H1 (cell line): ENCODE measurements around the gene MAN1C1.

Experiments used
- NRF1 ChIP-seq: IDR thresholded peaks from 2 replicates; pipeline ENCODE4 v1.6.1; 2011; ENCODE audit warnings: mild to moderate bottlenecking, low read depth, low read length, improper control_type of control experiment
- PHF8 ChIP-seq: fragments of 200-600 bp; sonication (generic); conservative IDR thresholded peaks from 2 replicates; pipeline ENCODE4 v1.7.1; 2012; ENCODE audit warnings: low read depth, mild to moderate bottlenecking, inconsistent platforms, low read length, moderate library complexity
- POLR2A ChIP-seq, 2 experiments: IDR thresholded peaks; 1 replicate in 1 of 2; 2 replicates in 1 of 2; pipeline ENCODE4 v1.6.1; 2011; ENCODE audit warnings: low read depth in 2 of 2, low read length in 2 of 2, mild to moderate bottlenecking in 2 of 2; ENCODE audit errors: control extremely low read depth in 1 of 2
- RAD21 ChIP-seq, 2 experiments: IDR thresholded peaks in 1 of 2; conservative IDR thresholded peaks in 1 of 2; 2 replicates each; pipeline ENCODE4 v1.6.1; 2011; ENCODE audit warnings: low read depth in 2 of 2, low read length in 2 of 2, improper control_type of control experiment in 1 of 2, inconsistent platforms in 1 of 2, mild to moderate bottlenecking in 1 of 2, moderate library complexity in 1 of 2
- RFX5 ChIP-seq: IDR thresholded peaks from 2 replicates; pipeline ENCODE4 v1.6.1; 2011; ENCODE audit warnings: low read depth, low read length, improper control_type of control experiment, borderline replicate concordance
- TF ChIP-seq, protein P1 (sequence below): IDR thresholded peaks from 2 replicates; pipeline ENCODE4 v1.6.1; 2012; ENCODE audit warnings: inconsistent platforms
- TF ChIP-seq, protein P2 (sequence below): IDR thresholded peaks from 2 replicates; pipeline ENCODE4 v1.6.1; 2011; ENCODE audit warnings: low read length, improper control_type of control experiment

DNA sequence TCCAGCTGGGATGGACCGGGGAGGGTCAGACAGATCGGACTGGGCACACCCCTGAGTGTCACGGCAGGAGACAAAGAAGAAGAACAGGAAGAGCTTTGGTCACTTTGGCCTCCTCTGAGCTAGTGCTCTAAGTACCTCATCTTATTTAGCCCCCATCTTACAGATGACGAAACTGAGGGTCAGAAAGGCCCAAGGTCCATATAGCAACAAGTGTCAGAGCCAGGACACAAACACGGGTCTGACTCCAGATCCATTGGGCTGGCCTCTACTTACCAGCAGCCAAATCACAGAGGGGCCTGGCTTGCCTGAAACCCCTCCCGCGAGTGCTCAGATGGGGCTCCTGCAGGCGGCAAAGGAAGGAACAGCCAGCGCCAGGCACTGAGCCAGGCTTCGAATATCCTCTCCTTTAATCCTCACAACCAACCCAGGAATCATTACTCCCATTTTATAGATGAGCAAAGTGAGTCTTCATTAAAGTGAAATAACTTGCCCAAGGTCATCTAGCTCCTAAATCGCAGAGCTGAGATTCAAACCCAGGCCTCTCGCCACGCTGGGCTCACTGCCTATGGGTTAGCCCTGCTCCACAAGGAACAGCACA lies 157.7 kb downstream of the MAN1C1 start:
- TF ChIP-seq RFX5, result no peak
- TF ChIP-seq PHF8, result no peak
- TF ChIP-seq, protein P1, sequence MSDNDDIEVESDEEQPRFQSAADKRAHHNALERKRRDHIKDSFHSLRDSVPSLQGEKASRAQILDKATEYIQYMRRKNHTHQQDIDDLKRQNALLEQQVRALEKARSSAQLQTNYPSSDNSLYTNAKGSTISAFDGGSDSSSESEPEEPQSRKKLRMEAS, result no peak
- no peak for TF ChIP-seq POLR2A (IDR thresholded peaks at IDR 0.05; ENCODE audit: control extremely low read depth in 1 of 2, low read depth in 2 of 2, low read length in 2 of 2)
- no peak for TF ChIP-seq NRF1
- TF ChIP-seq RAD21 (IDR thresholded peaks at IDR 0.05 in 1 of 2, conservative IDR thresholded peaks at IDR 0.05 in 1 of 2; ENCODE audit: low read depth in 2 of 2, low read length in 2 of 2), result no peak
- TF ChIP-seq, protein P2, sequence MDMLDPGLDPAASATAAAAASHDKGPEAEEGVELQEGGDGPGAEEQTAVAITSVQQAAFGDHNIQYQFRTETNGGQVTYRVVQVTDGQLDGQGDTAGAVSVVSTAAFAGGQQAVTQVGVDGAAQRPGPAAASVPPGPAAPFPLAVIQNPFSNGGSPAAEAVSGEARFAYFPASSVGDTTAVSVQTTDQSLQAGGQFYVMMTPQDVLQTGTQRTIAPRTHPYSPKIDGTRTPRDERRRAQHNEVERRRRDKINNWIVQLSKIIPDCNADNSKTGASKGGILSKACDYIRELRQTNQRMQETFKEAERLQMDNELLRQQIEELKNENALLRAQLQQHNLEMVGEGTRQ, result no peak
